HT-29 (cell line): ENCODE data around the gene DNAJC13. TPM values are rescaled to one million over a fixed set of nuclear protein-coding genes. Genes with fewer than 3 reads are reported as not detected.
"Not testable (repeated sequence)": the region's sequence is repeated elsewhere in the genome, so short reads cannot be mapped to it uniquely, and the experiment has no call there.

Experiments
- DNase-seq: peaks from one replicate; pipeline ENCODE4 v3.0.0-alpha.2; 2015; ENCODE audit warnings: low spot score
- total RNA-seq: library from RNA; depleted of rRNA; stranded (reverse); fragments of >200 nt; shearing (Covaris generic); gene quantifications from 2 replicates; pipeline ENCODE4 v1.2.3, GENCODE V29; 2014

DNAJC13 gene
- total RNA-seq, 1 experiment from 2014 or later, result 12.8 TPM

- peak; percentile 29 for DNase-seq
Observed at GRCh38 chr3:132543011-132543739, 125.9 kb downstream of the DNAJC13 start.

GRCh38 chr3:132544130-132544529, 126.8 kb downstream of the DNAJC13 start:
- no peak for DNase-seq

- no peak for DNase-seq
Observed at GRCh38 chr3:132545471-132545870, 128.2 kb downstream of the DNAJC13 start.

- no peak for DNase-seq
Observed at GRCh38 chr3:132549169-132549568, 131.9 kb downstream of the DNAJC13 start.

- no peak for DNase-seq
Observed at GRCh38 chr3:132549890-132550578, 132.7 kb downstream of the DNAJC13 start.

GRCh38 chr3:132550579-132551305, 133.4 kb downstream of the DNAJC13 start:
- DNase-seq, result no peak

GRCh38 chr3:132553826-132554225, 136.5 kb downstream of the DNAJC13 start:
- no peak for DNase-seq

- DNase-seq, result no peak
Observed at GRCh38 chr3:132554437-132554836, 137.1 kb downstream of the DNAJC13 start.

- no peak for DNase-seq
Observed at GRCh38 chr3:132555306-132556035, 138.2 kb downstream of the DNAJC13 start.

- DNase-seq, result not testable (repeated sequence)
Observed at GRCh38 chr3:132556036-132556386, 138.7 kb downstream of the DNAJC13 start.

GRCh38 chr3:132556508-132557159, 139.3 kb downstream of the DNAJC13 start:
- DNase-seq, result no peak

- no peak for DNase-seq
Observed at GRCh38 chr3:132561003-132561402, 143.7 kb downstream of the DNAJC13 start.

GRCh38 chr3:132563420-132564069, 146.2 kb downstream of the DNAJC13 start:
- DNase-seq, result no peak

- DNase-seq, result no peak
Observed at GRCh38 chr3:132564070-132564465, 146.8 kb downstream of the DNAJC13 start.

- no peak for DNase-seq
Observed at GRCh38 chr3:132568422-132568821, 151.1 kb downstream of the DNAJC13 start.

- DNase-seq, result no peak
Observed at GRCh38 chr3:132569153-132569552, 151.9 kb downstream of the DNAJC13 start.

GRCh38 chr3:132569580-132569979, 152.3 kb downstream of the DNAJC13 start:
- no peak for DNase-seq

- no peak for DNase-seq
Observed at GRCh38 chr3:132570016-132570415, 152.7 kb downstream of the DNAJC13 start.

GRCh38 chr3:132573797-132574211, 156.5 kb downstream of the DNAJC13 start:
- no peak for DNase-seq

GRCh38 chr3:132587401-132587800, 170.1 kb downstream of the DNAJC13 start:
- DNase-seq, result no peak
